ENCODE results near the gene BRAF. TPM values are rescaled to one million over a fixed set of nuclear protein-coding genes. Genes with fewer than 3 reads are reported as not detected.

BRAF gene
- total RNA-seq, 1 experiment from 2014 or later, result 29.7 TPM

- Histone ChIP-seq H3K4me1 (ENCODE audit: control insufficient read depth in 1 of 2, insufficient read depth in 2 of 2, low read length in 2 of 2) (peaks cover 9 to 27% of the 10 kb centered on the region in 2 experiments), H3K9ac (ENCODE audit: low read length) (peak within 1 kb of the TSS; percentile 59), H3K79me2 (ENCODE audit: insufficient read depth, low read length) (no peaks in the 10 kb centered on the region), H3K4me2 (ENCODE audit: low read length) (peak within 1 kb of the TSS; percentile 97), H3K27ac (ENCODE audit: low read depth, low read length) (peak within 1 kb of the TSS; percentile 87), H3K27me3 (ENCODE audit: insufficient read depth, low read length) (no peaks in the 10 kb centered on the region), H3K9me3 (ENCODE audit: control insufficient read depth in 1 of 2, insufficient read depth in 1 of 2, low read depth in 1 of 2, low read length in 2 of 2) (no peaks in the 10 kb centered on the region), H4K20me1 (ENCODE audit: insufficient read depth) (no peaks in the 10 kb centered on the region), H3K4me3 (replicated peaks in 1 of 2; ENCODE audit: low read depth in 1 of 2, low read length in 2 of 2) (peak within 1 kb of the TSS; percentile 52 to 66), H3K9me2 (ENCODE audit: insufficient read depth) (no peaks in the 10 kb centered on the region), H3K36me3 (ENCODE audit: control insufficient read depth in 1 of 2, insufficient read depth in 2 of 2, low read length in 2 of 2) (no peaks in the 10 kb centered on the region), H2AFZ (ENCODE audit: low read depth, low read length, poor library complexity, severe bottlenecking) (peak within 1 kb of the TSS; percentile 78)
- no TSS peak for BruUV-seq (replicated peaks)
- ChIA-PET POLR2A (no interaction called here), RAD21 (ENCODE audit: low non-redundant PET in 1 of 2, low total read pairs in 2 of 2, uncharacterized antibody in 2 of 2, unreplicated experiment in 2 of 2) (no interaction called here), CTCF (interaction anchor here (0.8 to 1.0 kb wide), 2 partner anchors 139 to 155 kb away, joined by 3 read pairs; no protein-coding TSS in a partner anchor)
- peak; percentile 4; the same call in 1 of the 2 replicates for TF ChIP-seq MAX (IDR thresholded peaks at IDR 0.05)
- no peak for TF ChIP-seq SIN3A (IDR thresholded peaks at IDR 0.05; ENCODE audit: low read depth)
- no peak for TF ChIP-seq EZH2 (IDR thresholded peaks at IDR 0.05)
- peak; percentile 77 for TF ChIP-seq POLR2AphosphoS5 (IDR thresholded peaks at IDR 0.05; ENCODE audit: low read depth, low read length)
- no peak for TF ChIP-seq SRF (IDR thresholded peaks at IDR 0.05; ENCODE audit: low read depth)
- DNase-seq (ENCODE audit: low read depth, low spot score) (no peak), ATAC-seq (peak; percentile 82)
- intact Hi-C loops (cut with micrococcal nuclease), result loop anchor here (5.0 kb wide), 1 partner anchor 860 kb away; no protein-coding TSS in a partner anchor
Observed at GRCh38 chr7:140672382-140673062, 252.2 kb downstream of the BRAF start, which contains the start of gene ADCK2. TSS of gene ADCK2 (plus strand) at chr7:140672945. CDS start at chr7:140673331, 386 bp downstream.

- no TSS peak for BruUV-seq (replicated peaks)
- Histone ChIP-seq H3K27ac (ENCODE audit: low read depth, low read length) (no peak overlapping the region), H3K79me2 (ENCODE audit: insufficient read depth, low read length) (no peaks in the 10 kb centered on the region), H3K4me1 (ENCODE audit: control insufficient read depth in 1 of 2, insufficient read depth in 2 of 2, low read length in 2 of 2) (peaks cover 9 to 27% of the 10 kb centered on the region in 2 experiments), H3K27me3 (ENCODE audit: insufficient read depth, low read length) (no peaks in the 10 kb centered on the region), H3K9me3 (ENCODE audit: control insufficient read depth in 1 of 2, insufficient read depth in 1 of 2, low read depth in 1 of 2, low read length in 2 of 2) (no peaks in the 10 kb centered on the region), H4K20me1 (ENCODE audit: insufficient read depth) (no peaks in the 10 kb centered on the region), H3K9ac (ENCODE audit: low read length) (no peak overlapping the region), H3K36me3 (ENCODE audit: control insufficient read depth in 1 of 2, insufficient read depth in 2 of 2, low read length in 2 of 2) (no peaks in the 10 kb centered on the region), H3K4me3 (replicated peaks in 1 of 2; ENCODE audit: low read depth in 1 of 2, low read length in 2 of 2) (no peak overlapping the region), H2AFZ (ENCODE audit: low read depth, low read length, poor library complexity, severe bottlenecking) (peak overlapping the region; percentile 78), H3K4me2 (ENCODE audit: low read length) (peak overlapping the region; percentile 97), H3K9me2 (ENCODE audit: insufficient read depth) (no peaks in the 10 kb centered on the region)
- DNase-seq (ENCODE audit: low read depth, low spot score) (no peak), ATAC-seq (no peak)
- CTCF ChIA-PET, result no interaction called here
- POLR2A ChIA-PET, result no interaction called here
- intact Hi-C loops (cut with micrococcal nuclease), result loop anchor here (5.0 kb wide), 1 partner anchor 860 kb away; no protein-coding TSS in a partner anchor
- RAD21 ChIA-PET (ENCODE audit: low non-redundant PET in 1 of 2, low total read pairs in 2 of 2, uncharacterized antibody in 2 of 2, unreplicated experiment in 2 of 2), result no interaction called here
- TF ChIP-seq, protein P1, sequence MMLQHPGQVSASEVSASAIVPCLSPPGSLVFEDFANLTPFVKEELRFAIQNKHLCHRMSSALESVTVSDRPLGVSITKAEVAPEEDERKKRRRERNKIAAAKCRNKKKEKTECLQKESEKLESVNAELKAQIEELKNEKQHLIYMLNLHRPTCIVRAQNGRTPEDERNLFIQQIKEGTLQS (IDR thresholded peaks at IDR 0.05), result no peak
- TF ChIP-seq MAX (IDR thresholded peaks at IDR 0.05), result no peak
- no peak for TF ChIP-seq ZFX (IDR thresholded peaks at IDR 0.05)
- no peak for TF ChIP-seq RAD21 (IDR thresholded peaks at IDR 0.05; ENCODE audit: low read depth)
- no peak for TF ChIP-seq CEBPB (IDR thresholded peaks at IDR 0.05; ENCODE audit: low read depth)
- TF ChIP-seq, protein P2, sequence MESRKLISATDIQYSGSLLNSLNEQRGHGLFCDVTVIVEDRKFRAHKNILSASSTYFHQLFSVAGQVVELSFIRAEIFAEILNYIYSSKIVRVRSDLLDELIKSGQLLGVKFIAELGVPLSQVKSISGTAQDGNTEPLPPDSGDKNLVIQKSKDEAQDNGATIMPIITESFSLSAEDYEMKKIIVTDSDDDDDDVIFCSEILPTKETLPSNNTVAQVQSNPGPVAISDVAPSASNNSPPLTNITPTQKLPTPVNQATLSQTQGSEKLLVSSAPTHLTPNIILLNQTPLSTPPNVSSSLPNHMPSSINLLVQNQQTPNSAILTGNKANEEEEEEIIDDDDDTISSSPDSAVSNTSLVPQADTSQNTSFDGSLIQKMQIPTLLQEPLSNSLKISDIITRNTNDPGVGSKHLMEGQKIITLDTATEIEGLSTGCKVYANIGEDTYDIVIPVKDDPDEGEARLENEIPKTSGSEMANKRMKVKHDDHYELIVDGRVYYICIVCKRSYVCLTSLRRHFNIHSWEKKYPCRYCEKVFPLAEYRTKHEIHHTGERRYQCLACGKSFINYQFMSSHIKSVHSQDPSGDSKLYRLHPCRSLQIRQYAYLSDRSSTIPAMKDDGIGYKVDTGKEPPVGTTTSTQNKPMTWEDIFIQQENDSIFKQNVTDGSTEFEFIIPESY (IDR thresholded peaks at IDR 0.05; ENCODE audit: extremely low read depth, insufficient replicate concordance, low read length), result no peak
- no peak for TF ChIP-seq EGR1 (IDR thresholded peaks at IDR 0.05; ENCODE audit: low read depth)
- TF ChIP-seq SP1 (IDR thresholded peaks at IDR 0.05; ENCODE audit: low read depth), result no peak
- TF ChIP-seq YY1 (IDR thresholded peaks at IDR 0.05; ENCODE audit: extremely low read depth, insufficient replicate concordance, low read depth, low read length), result no peak
- TF ChIP-seq ELF1 (IDR thresholded peaks at IDR 0.05; ENCODE audit: borderline replicate concordance, low read depth), result no peak
- TF ChIP-seq, protein P3, sequence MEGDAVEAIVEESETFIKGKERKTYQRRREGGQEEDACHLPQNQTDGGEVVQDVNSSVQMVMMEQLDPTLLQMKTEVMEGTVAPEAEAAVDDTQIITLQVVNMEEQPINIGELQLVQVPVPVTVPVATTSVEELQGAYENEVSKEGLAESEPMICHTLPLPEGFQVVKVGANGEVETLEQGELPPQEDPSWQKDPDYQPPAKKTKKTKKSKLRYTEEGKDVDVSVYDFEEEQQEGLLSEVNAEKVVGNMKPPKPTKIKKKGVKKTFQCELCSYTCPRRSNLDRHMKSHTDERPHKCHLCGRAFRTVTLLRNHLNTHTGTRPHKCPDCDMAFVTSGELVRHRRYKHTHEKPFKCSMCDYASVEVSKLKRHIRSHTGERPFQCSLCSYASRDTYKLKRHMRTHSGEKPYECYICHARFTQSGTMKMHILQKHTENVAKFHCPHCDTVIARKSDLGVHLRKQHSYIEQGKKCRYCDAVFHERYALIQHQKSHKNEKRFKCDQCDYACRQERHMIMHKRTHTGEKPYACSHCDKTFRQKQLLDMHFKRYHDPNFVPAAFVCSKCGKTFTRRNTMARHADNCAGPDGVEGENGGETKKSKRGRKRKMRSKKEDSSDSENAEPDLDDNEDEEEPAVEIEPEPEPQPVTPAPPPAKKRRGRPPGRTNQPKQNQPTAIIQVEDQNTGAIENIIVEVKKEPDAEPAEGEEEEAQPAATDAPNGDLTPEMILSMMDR (IDR thresholded peaks at IDR 0.05 in 2 of 3, conservative IDR thresholded peaks at IDR 0.05 in 1 of 3; ENCODE audit: borderline replicate concordance in 1 of 3, insufficient read depth in 1 of 3, low read depth in 2 of 3, low read length in 2 of 3), result no peak
- no peak for TF ChIP-seq POLR2A (IDR thresholded peaks at IDR 0.05; ENCODE audit: borderline replicate concordance, extremely low read depth, insufficient read depth, insufficient read length)
Observed at GRCh38 chr7:140671966-140672365, 252.8 kb downstream of the BRAF start.

Data from HCT116 (cell line).